ENCODE results near the gene DERL3. TPM values are rescaled to one million over a fixed set of nuclear protein-coding genes. Genes with fewer than 3 reads are reported as not detected.

DERL3 gene
- total RNA-seq, 1 donor from 2014 or later: 3.8 TPM

GRCh38 chr22:23822101-23822671 is 16.6 kb downstream of the DERL3 start:
- no peaks in the 10 kb centered on the region for H3K27me3 ChIP-seq
- intact Hi-C loops (cut with DNase I): no loop called here
- ATAC-seq (no peak), DNase-seq (no peak)
- H3K4me3 ChIP-seq: no peak overlapping the region
- H3K36me3 ChIP-seq: peaks cover 99% of the 10 kb centered on the region
- H3K27ac ChIP-seq: no peak overlapping the region
- TF ChIP-seq CTCF (IDR thresholded peaks at IDR 0.05): no peak
- H3K9me3 ChIP-seq: no peaks in the 10 kb centered on the region
- H3K4me1 ChIP-seq: no peaks in the 10 kb centered on the region

- intact Hi-C loops (cut with DNase I): no loop called here
- DNase-seq: no peak
- Histone ChIP-seq H3K27me3 (no peaks in the 10 kb centered on the region), H3K4me1 (no peaks in the 10 kb centered on the region), H3K4me3 (no peak overlapping the region), H3K27ac (no peak overlapping the region), H3K9me3 (no peaks in the 10 kb centered on the region), H3K36me3 (peaks cover 100% of the 10 kb centered on the region)
- no peak for ATAC-seq
- no peak for TF ChIP-seq CTCF (IDR thresholded peaks at IDR 0.05)
Observed at GRCh38 chr22:23820748-23821211, 18.0 kb downstream of the DERL3 start.

- intact Hi-C loops (cut with DNase I): no loop called here
- no peak for TF ChIP-seq CTCF (IDR thresholded peaks at IDR 0.05)
- H3K27ac ChIP-seq: no peak overlapping the region
- ATAC-seq: no peak
- no peaks in the 10 kb centered on the region for H3K27me3 ChIP-seq
- H3K4me3 ChIP-seq: no peak overlapping the region
- no peak for DNase-seq
- H3K4me1 ChIP-seq: no peaks in the 10 kb centered on the region
- H3K9me3 ChIP-seq: no peaks in the 10 kb centered on the region
- peaks cover 81% of the 10 kb centered on the region for H3K36me3 ChIP-seq
Observed at GRCh38 chr22:23818541-23818940, 20.3 kb downstream of the DERL3 start.

- no peak for DNase-seq
- intact Hi-C loops (cut with DNase I): no loop called here
- TF ChIP-seq CTCF (IDR thresholded peaks at IDR 0.05): no peak
- Histone ChIP-seq H3K9me3 (no peaks in the 10 kb centered on the region), H3K4me1 (no peaks in the 10 kb centered on the region), H3K4me3 (no peak overlapping the region), H3K27me3 (no peaks in the 10 kb centered on the region), H3K36me3 (peaks cover 77% of the 10 kb centered on the region), H3K27ac (no peak overlapping the region)
- ATAC-seq: no peak
Observed at GRCh38 chr22:23817146-23817545, 21.7 kb downstream of the DERL3 start.

- H3K27ac ChIP-seq: no peak overlapping the region
- H3K4me3 ChIP-seq: no peak overlapping the region
- no peak for TF ChIP-seq CTCF (IDR thresholded peaks at IDR 0.05)
- ATAC-seq (no peak), DNase-seq (no peak)
- no peaks in the 10 kb centered on the region for H3K9me3 ChIP-seq
- intact Hi-C loops (cut with DNase I): no loop called here
- no peaks in the 10 kb centered on the region for H3K27me3 ChIP-seq
- no peaks in the 10 kb centered on the region for H3K4me1 ChIP-seq
- peaks cover 77% of the 10 kb centered on the region for H3K36me3 ChIP-seq
Observed at GRCh38 chr22:23816156-23816976, 22.4 kb downstream of the DERL3 start.
